Hepatocyte (in vitro differentiated cells): ENCODE measurements around the gene TBXAS1. TPM values are rescaled to one million over a fixed set of nuclear protein-coding genes. Genes with fewer than 3 reads are reported as not detected.

Source experiments
- DNase-seq: peaks from one replicate; pipeline ENCODE4 v3.0.0-alpha.2; 2016; ENCODE audit warnings: low spot score
- H2AFZ ChIP-seq: fragments of 200-600 bp; sonication (generic); 2 replicates; pipeline ENCODE4 v1.6.0; 2016; ENCODE audit warnings: antibody characterized with exemption, mild to moderate bottlenecking
- H3K27ac ChIP-seq: fragments of 200-600 bp; sonication (generic); 2 replicates; pipeline ENCODE4 v1.5.1; 2016; ENCODE audit warnings: mild to moderate bottlenecking
- H3K27me3 ChIP-seq: fragments of 200-600 bp; sonication (generic); 2 replicates; pipeline ENCODE4 v1.6.1; 2016
- H3K36me3 ChIP-seq: fragments of 200-600 bp; sonication (generic); replicated peaks from 2 replicates; pipeline ENCODE4 v1.5.1; 2016; ENCODE audit warnings: low read depth; ENCODE audit not compliant: insufficient read depth
- H3K4me1 ChIP-seq: fragments of 200-600 bp; sonication (generic); 2 replicates; pipeline ENCODE4 v1.5.1; 2016; ENCODE audit warnings: mild to moderate bottlenecking, moderate library complexity; ENCODE audit not compliant: insufficient read depth
- H3K4me2 ChIP-seq: fragments of 200-600 bp; sonication (generic); 2 replicates; pipeline ENCODE4 v1.6.0; 2016
- H3K4me3 ChIP-seq: fragments of 200-600 bp; sonication (generic); 2 replicates; pipeline ENCODE4 v1.5.1; 2016; ENCODE audit warnings: mild to moderate bottlenecking
- H3K79me2 ChIP-seq: fragments of 200-600 bp; sonication (generic); 2 replicates; pipeline ENCODE4 v1.6.0; 2017; ENCODE audit warnings: mild to moderate bottlenecking
- H3K9me2 ChIP-seq: fragments of 200-600 bp; sonication (generic); replicated peaks from 2 replicates; pipeline ENCODE4 v1.6.0; 2017; ENCODE audit warnings: mild to moderate bottlenecking; ENCODE audit not compliant: insufficient read depth
- H3K9me3 ChIP-seq: fragments of 200-600 bp; sonication (generic); 2 replicates; pipeline ENCODE4 v1.5.1; 2016; ENCODE audit warnings: low read depth, mild to moderate bottlenecking
- H4K20me1 ChIP-seq: fragments of 200-600 bp; sonication (generic); 2 replicates; pipeline ENCODE4 v1.6.0; 2016; ENCODE audit warnings: mild to moderate bottlenecking; ENCODE audit not compliant: insufficient read depth, poor library complexity, severe bottlenecking
- EZH2 ChIP-seq: fragments of 200-600 bp; sonication (generic); IDR thresholded peaks from 2 replicates; pipeline ENCODE4 v1.6.1; 2016; ENCODE audit warnings: antibody characterized with exemption, mild to moderate bottlenecking, borderline replicate concordance
- EZH2phosphoT487 ChIP-seq: fragments of 200-600 bp; sonication (generic); IDR thresholded peaks from one replicate; pipeline ENCODE4 v1.6.1; 2018; ENCODE audit warnings: antibody characterized with exemption, mild to moderate bottlenecking, low read depth, moderate library complexity; ENCODE audit not compliant: unreplicated experiment, severe bottlenecking
- WGBS: methylation state at CpG from one replicate; pipeline ENCODE4 v1.1.6; 2016; ENCODE audit warnings: low lambda C conversion rate; ENCODE audit errors: missing lambda C conversion rate; 5-methylcytosine and 5-hydroxymethylcytosine counted together
- polyA plus RNA-seq: library from polyadenylated mRNA; unstranded; fragments of >200 nt; fragmentation: Nextera tagmentation; extraction: Ambion mirVana; gene quantifications from 2 replicates; pipeline ENCODE4 v1.2.1, GENCODE V29; 2016
- total RNA-seq: library from RNA; depleted of rRNA; stranded (reverse); fragments of >200 nt; gene quantifications from 2 replicates; pipeline ENCODE4 v1.2.3, GENCODE V29; 2014
- TF ChIP-seq, protein P1 (sequence below): fragments of 200-600 bp; sonication (generic); IDR thresholded peaks from 2 replicates; pipeline ENCODE4 v1.5.1; 2016; ENCODE audit warnings: antibody characterized with exemption, mild to moderate bottlenecking; ENCODE audit not compliant: poor library complexity

The TBXAS1 gene
- total and polyA plus RNA-seq, 2 experiments from 2014 or later: 3.9 to 11.5 TPM

DNA sequence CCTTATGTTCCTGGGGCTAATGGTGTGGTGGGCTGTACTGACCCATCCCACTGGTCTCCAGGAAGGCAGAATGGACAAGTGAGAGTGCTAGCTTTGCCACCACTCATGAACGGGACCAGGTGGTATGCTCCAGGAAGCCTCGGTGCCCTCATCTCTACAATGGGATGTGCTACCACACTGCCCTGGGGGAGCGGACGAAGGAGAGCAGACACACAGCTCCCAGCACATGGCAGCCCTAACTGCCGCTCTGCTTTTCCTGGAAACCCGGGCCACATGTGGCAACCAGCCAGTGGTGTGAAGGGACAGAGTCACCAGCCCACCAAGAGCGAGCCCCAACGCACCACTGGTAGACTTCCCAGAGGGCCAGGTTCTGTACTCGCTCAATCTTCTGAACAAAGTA, 197.9 kb downstream of the TBXAS1 start:
- Histone ChIP-seq H3K4me2 (no peak overlapping the region), H3K36me3 (no peaks in the 10 kb centered on the region), H4K20me1 (no peaks in the 10 kb centered on the region), H3K4me1 (no peaks in the 10 kb centered on the region), H2AFZ (no peak overlapping the region), H3K27me3 (no peaks in the 10 kb centered on the region), H3K27ac (no peak overlapping the region), H3K4me3 (no peak overlapping the region), H3K9me3 (no peaks in the 10 kb centered on the region), H3K79me2 (no peaks in the 10 kb centered on the region), H3K9me2 (no peaks in the 10 kb centered on the region)
- TF ChIP-seq, protein P1, sequence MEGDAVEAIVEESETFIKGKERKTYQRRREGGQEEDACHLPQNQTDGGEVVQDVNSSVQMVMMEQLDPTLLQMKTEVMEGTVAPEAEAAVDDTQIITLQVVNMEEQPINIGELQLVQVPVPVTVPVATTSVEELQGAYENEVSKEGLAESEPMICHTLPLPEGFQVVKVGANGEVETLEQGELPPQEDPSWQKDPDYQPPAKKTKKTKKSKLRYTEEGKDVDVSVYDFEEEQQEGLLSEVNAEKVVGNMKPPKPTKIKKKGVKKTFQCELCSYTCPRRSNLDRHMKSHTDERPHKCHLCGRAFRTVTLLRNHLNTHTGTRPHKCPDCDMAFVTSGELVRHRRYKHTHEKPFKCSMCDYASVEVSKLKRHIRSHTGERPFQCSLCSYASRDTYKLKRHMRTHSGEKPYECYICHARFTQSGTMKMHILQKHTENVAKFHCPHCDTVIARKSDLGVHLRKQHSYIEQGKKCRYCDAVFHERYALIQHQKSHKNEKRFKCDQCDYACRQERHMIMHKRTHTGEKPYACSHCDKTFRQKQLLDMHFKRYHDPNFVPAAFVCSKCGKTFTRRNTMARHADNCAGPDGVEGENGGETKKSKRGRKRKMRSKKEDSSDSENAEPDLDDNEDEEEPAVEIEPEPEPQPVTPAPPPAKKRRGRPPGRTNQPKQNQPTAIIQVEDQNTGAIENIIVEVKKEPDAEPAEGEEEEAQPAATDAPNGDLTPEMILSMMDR: no peak
- TF ChIP-seq EZH2 (no peak), EZH2phosphoT487 (no peak)
- no peak for DNase-seq
- 95% methylated on average over 9 of the region's 9 CpGs for WGBS

DNA sequence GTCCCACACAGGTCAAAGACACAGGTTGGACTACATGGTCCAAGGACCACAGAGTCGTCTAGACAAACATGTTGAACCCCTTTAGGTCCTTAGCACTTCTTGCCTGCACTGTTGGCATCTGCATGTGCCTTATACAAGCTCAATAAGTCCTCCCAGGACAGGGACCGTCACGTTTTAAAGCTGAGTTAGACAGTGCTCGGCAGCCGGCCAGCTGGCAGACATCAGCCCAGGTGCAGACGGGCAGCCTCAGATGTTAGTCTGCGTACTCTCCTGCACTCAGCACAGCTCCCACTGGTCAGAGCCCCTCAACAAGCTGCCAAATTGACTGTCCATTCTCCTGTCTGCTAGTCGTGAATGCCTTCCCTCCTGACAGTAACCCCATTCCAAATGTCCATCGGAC, 198.8 kb downstream of the TBXAS1 start:
- TF ChIP-seq, protein P1: no peak
- TF ChIP-seq EZH2phosphoT487 (no peak), EZH2 (no peak)
- H3K9me2 ChIP-seq: no peaks in the 10 kb centered on the region
- H3K36me3 ChIP-seq: no peaks in the 10 kb centered on the region
- no peak overlapping the region for H3K4me2 ChIP-seq
- WGBS: 87% methylated on average over 9 of the region's 9 CpGs
- H3K4me1 ChIP-seq: no peaks in the 10 kb centered on the region
- no peaks in the 10 kb centered on the region for H3K79me2 ChIP-seq
- no peaks in the 10 kb centered on the region for H3K27me3 ChIP-seq
- no peaks in the 10 kb centered on the region for H3K9me3 ChIP-seq
- no peak overlapping the region for H3K27ac ChIP-seq
- no peaks in the 10 kb centered on the region for H4K20me1 ChIP-seq
- H3K4me3 ChIP-seq: no peak overlapping the region
- no peak overlapping the region for H2AFZ ChIP-seq
- no peak for DNase-seq

DNA sequence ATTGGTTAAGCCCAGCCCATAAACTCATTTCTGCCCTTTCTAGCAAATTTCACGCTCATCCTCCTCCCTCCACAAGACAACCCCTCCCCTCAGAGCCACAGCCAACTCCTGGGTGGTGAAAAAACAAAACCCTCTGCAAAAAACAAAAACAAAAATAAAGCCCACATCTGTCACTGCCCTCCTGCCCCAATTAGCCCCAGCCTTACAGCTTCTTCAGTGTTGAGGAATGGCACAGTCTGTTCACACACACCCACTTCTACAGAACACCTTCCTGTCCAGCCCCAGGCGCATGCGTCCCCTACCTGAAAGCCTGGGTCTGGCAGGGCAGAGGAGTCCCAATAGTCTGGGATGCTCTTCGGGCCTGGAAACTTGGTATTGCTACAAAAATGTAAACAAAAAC, 199.2 kb downstream of the TBXAS1 start:
- Histone ChIP-seq H3K4me1 (no peaks in the 10 kb centered on the region), H3K9me2 (no peaks in the 10 kb centered on the region), H3K36me3 (no peaks in the 10 kb centered on the region), H3K4me3 (no peak overlapping the region), H4K20me1 (no peaks in the 10 kb centered on the region), H3K27me3 (no peaks in the 10 kb centered on the region), H3K79me2 (no peaks in the 10 kb centered on the region), H3K27ac (no peak overlapping the region), H2AFZ (no peak overlapping the region), H3K4me2 (no peak overlapping the region), H3K9me3 (no peaks in the 10 kb centered on the region)
- TF ChIP-seq EZH2phosphoT487 (no peak), EZH2 (no peak)
- TF ChIP-seq, protein P1: no peak
- WGBS: 95% methylated on average over 4 of the region's 4 CpGs
- no peak for DNase-seq

DNA sequence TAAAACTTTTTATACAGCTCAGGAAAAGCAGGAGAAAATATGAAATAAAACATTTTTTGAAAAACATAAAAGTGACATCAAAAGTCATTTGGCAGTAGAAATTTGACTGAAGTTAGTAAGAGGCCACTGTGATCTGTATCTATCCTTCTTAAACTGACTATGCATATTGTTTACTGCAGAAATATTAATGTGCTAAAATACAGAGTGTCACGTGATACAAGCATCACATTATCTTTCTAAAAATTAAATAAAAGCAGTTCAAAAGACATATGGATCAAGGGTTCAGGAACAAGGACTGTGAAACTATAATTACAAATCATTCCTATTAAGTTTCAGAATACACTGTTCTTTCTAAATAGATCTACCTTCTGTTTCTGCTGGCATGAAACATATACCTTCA, 200.0 kb downstream of the TBXAS1 start:
- Histone ChIP-seq H3K27ac (no peak overlapping the region), H3K79me2 (no peaks in the 10 kb centered on the region), H3K4me1 (no peaks in the 10 kb centered on the region), H3K36me3 (no peaks in the 10 kb centered on the region), H4K20me1 (no peaks in the 10 kb centered on the region), H3K4me3 (no peak overlapping the region), H3K4me2 (no peak overlapping the region), H2AFZ (no peak overlapping the region), H3K9me3 (no peaks in the 10 kb centered on the region), H3K9me2 (no peaks in the 10 kb centered on the region), H3K27me3 (no peaks in the 10 kb centered on the region)
- DNase-seq: no peak
- WGBS: 89% methylated on average over 1 of the region's 1 CpG
- TF ChIP-seq EZH2phosphoT487 (no peak), EZH2 (no peak)
- TF ChIP-seq, protein P1: no peak
